ENCODE measurements around the gene PKD2.
"Not testable (repeated sequence)": the region's sequence is repeated elsewhere in the genome, so short reads cannot be mapped to it uniquely, and the experiment has no call there.

Gene PKD2

GRCh38 chr4:87989765-87990164, 17.7 kb upstream of the PKD2 start:
- no peak for DNase-seq

GRCh38 chr4:87995435-87995834, 12.0 kb upstream of the PKD2 start:
- DNase-seq = no peak

GRCh38 chr4:87999191-87999691, 8.2 kb upstream of the PKD2 start:
- DNase-seq = not testable (repeated sequence)

DNA sequence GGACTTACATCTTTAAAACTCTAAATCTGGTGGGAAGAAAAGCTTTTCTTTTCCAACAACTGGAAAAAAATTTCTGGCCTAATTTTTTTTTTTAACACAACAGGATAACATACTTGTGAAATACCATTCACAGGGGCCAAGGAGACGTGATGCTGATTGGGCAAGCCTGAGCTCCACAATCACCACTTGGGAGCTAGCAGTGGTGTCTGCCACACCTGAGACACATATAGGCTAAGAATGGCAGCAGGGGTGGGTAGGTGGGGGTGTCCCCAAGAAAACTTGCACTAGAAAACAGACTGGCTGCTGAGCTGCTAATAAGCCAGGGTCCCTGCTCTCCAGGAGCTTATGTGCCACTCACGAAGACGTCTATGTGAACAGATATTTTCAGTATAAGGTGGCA, 5.6 kb upstream of the PKD2 start:
- DNase-seq = no peak

DNA sequence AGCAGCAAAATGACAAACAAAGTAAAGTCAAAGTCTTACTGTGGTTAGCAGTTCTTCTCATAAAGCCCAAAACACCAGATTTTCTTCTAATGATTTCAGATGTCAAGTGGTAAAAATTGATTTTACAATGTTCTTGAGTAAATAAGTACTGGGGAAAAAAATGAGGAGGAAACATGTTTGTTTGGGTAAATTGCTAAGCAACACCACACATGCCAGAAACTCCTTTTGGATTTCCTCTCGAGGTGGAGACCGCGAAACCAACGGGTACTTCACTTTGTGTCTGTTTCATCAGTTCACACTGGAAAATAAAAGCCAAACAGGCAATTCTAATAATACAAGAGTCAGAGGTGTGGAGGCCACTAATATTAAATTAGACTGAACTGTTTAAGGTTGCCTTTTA, 4.6 kb upstream of the PKD2 start:
- DNase-seq = no peak

DNA sequence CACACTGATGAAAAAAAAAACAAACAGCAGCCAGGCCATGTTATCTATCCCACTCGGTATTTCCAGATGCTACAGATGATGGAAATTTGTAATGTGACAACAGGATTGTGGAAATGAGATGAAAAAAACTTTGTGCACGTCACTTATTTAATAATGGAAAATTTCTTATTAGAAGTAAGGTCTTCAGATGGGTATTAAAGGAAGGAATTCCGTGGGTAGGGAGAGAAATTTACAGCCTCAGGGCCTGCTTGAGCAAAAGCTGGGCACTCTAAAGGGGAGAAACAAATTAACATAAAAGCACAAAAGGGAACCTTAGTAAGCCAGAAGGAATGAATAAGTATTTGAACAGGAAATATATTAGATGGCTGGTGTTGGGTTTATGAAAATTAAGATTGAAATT, 4.2 kb upstream of the PKD2 start:
- DNase-seq = no peak

DNA sequence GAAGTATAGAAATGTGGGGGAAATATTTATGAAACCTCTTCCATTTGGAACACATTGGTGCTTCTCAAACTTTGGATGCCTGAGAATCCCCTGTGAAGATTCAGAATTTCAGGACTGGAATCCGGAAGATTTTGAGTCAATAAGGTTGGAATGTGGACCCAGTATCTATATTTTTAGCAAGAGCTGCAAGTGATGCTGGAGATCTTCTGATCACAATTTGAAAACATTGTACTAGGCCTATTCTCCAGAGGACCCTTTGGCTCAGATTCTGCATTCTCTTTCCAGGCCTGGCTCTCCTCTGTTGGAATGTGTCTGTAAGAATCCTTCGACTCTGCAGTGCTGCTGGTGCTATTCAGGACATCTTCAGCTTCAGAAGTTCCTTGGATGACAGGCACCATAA, 2.4 kb upstream of the PKD2 start:
- DNase-seq = no peak

- DNase-seq = no peak
These were observed 1.5 kb upstream of the PKD2 start for GRCh38 chr4:88005946-88006345.

DNA sequence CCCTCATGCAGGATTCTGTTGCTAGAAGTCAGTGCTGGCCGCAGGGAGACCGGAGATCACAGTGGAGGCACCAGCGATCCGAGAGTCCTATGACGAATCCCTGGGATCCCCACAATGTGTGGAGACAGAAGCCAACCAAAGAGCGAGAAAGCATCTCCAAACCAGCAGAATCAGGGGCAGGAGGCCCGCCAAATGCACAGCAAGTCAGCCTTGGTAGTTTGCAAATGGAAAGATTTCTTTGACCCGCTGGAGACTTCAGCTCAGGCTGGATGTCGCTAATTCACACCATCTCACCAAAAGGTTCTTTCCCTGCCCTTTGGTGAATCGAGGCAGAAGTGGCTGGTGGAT, 505 bp upstream of the PKD2 start:
- DNase-seq = no peak

DNA sequence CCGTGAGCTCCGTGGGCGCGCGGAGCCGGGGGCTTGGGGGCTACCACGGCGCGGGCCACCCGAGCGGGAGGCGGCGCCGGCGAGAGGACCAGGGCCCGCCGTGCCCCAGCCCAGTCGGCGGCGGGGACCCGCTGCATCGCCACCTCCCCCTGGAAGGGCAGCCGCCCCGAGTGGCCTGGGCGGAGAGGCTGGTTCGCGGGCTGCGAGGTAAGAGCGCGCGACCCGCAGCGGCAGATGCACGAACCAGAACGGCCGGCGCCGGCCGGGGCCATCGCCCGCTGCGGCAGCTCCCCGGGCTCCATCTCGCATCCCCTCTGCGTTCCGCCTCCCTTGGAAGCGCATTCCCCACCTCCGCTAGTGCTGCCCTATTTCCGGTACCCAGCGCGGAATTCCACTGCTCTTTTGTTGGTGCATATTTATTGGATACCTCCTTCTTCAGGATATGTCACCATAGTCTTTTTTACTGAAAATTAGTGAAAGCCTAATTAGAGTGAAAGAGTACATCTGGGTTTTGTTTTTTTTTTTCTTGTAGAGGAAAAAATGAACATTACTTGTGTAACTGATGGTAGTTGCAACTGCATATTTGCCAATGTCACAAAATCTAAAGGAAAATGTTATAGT, 797 bp downstream of the PKD2 start:
- DNase-seq = peak; percentile 12

- no peak for DNase-seq
These were observed 1.3 kb downstream of the PKD2 start for GRCh38 chr4:88008743-88009171.

DNA sequence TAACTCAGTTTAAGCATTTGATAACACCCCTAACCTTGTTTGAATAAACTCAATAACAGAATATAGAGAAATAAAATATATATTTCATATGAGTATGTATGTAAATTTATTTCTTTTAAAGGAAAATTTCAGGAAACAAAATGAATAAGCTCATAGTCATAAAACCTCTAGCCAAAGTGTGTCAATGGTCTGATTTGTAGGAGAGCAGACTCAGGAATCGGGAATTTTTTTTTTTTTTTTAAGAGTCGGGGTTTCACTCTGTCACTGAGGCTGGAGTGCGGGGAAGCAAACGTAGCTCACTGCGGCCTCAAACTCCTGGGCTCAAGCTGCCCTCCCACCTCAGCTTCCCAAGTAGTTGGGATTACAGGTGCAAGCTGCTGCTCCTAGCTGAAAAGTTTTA, 2.4 kb downstream of the PKD2 start:
- no peak for DNase-seq

DNA sequence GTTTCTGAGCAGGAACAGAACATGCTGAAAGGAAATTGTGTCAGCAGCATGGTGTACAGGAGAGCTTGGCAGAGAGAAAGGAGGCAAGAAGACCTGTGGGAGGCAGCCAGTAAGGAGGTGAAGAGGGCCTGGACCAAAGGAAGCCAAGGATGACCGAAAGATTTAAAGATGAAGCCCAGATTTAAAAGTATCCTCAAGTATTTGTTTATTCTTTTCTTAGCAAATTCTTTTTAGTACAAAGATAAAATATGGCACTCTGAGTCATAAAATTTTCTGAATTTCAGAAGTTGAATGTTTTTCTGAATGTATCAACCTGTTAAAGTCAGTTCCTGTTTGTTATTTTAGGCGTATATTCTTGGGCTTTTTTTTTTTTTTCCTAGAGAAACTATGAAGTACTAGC, 3.5 kb downstream of the PKD2 start:
- DNase-seq = no peak

DNA sequence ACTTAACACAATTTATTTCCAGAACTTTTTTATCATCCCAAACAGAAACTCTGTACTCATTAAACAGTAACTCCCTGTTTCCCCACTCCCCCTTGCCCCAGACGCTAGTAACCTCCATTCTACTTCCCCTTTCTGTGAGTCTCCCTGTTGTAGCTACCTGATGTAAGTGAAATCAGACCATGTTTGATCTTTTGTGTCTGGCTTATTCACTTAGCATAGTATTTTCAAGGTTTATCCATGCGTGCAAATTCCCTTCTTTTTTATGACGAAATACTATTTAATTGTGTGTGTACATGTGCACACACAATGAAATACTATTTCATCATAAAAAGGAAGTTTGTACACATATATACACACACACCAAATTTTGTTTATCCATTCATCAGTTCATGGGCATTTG, 5.2 kb downstream of the PKD2 start:
- DNase-seq = no peak

DNA sequence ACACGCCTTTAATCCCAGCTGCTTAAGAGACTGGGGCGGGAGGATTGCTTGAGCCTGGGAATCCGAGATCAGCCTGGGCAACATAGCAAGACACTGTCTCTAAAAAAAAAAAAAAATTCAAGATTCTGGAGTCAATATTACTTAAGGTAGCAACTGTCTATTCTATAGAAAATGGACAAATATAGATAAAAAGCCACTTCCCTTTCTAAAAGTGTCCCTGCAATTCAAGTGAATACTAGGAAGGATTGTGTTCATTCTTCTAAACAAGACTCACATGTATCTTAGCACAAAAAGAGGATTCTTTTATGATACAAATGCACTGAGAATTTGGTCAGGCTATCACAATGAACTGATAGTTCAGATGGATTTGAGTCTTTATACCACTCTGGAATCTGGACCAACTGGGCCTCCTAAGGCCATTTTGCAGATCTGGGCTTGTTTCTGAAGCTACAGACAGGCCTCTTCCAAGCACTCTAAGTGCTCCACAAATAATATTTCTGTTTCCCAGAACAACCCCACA, 7.0 kb downstream of the PKD2 start:
- no peak for DNase-seq

- no peak for DNase-seq
These were observed 8.3 kb downstream of the PKD2 start for GRCh38 chr4:88015659-88016295.

DNA sequence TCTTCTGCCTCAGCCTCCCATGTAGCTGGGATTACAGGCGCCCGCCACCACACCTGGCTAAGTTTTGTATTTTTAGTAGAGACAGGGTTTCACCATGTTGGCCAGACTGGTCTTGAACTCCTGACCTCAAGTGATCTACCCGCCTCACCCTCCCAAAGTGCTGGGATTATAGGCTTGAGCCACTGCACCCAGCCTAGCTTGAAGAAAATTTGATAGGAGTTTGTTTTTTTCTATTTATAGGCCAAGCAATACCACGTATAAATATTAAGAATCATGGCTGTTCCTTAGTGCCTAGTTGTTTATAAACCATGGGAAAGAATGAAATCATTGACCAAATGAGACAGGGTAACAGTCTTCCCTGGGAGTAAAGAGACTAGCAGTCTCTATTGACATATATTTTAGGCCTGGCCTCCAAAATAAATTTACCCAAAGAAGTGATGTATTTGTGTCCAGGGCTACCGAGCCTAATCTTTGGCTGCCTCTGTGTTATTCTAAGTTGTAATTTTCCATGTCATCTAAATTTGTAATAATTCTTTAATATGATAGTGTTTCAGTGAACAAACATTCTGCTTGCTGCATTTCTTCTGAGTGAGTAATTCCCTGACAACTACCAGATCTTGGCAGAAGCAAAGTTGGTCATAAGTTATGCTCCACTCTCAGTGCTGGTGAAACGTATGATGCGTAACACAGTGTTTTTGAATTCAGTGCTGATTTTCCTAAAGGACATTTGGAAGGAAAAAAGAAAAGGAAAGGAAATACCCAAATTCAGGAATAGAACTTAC, 10.3 kb downstream of the PKD2 start:
- no peak for DNase-seq

DNA sequence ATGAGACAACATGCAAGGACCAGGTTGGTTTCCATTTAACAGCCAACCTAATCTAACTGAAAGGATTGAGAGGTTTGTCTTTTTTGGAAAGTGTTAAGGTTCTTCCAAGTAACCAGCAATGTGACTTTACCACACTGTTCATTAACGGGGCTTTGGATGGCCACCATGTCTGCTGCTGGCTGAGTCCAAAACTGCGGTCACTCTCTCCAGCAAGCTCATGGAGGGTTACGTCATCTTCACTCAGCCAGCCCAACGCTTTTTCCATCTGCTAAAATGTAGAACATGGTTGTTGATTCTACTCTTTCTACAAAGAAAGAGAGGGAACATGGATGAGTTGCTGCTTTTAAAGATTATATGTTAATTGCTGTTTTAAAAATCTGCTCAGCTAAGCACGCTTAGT, 11.0 kb downstream of the PKD2 start:
- DNase-seq = no peak

GRCh38 chr4:88021824-88022223, 14.4 kb downstream of the PKD2 start:
- DNase-seq = no peak

DNA sequence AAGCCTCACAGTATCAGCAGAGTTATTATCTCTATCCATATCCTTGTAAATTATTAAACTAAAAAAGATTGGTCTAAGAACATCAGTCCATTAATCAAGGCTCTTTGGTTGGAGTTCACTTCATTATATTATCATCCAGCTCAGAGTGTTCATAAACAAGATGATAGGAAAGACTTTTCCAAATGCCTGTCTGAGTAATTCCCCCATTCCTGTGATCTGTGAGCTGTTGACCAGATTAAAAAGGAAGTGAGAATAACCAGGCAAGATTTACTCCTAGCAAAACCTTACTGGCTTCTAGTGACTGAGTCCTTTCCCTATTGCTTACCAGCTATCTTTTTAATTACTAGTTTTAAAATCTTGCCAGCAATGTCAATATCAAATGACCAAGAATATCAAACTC, 14.9 kb downstream of the PKD2 start:
- no peak for DNase-seq

DNA sequence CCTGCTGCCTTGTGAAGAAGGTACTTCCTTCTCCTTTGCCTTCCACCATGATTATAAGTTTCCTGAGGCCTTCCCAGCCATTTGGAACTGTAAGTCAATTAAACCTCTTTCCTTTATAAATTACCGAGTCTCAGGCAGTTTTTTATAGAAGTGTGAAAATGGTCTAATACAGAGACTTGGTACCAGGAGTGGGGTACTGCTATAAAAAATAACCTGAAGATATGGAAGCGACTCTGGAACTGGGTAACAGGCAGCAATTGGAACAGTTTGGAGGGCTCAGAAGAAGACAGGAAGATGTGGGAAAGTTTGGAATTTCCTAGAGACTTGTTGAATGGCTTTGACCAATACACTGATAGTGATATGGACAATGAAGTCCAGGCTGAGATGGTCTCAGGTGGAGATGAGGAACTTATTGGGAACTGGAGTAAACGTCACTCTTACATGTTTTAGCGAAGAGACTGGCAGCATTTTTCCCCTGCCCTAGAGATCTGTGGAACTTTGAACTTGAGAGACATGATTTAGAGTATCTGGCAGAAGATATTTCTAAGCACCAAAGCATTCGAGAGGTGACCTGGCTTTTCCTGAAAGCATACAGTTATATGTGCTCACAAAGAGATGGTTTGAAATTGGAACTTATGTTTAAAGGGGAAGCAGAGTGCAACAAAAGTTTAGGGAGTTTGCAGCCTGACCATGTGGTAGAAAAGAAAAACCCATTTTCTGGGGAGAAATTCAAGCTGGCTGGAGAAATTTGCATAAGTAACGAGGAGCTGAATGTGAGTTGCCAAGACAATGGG, 18.6 kb downstream of the PKD2 start:
- DNase-seq = not testable (repeated sequence)

GRCh38 chr4:88027611-88028608, 20.5 kb downstream of the PKD2 start:
- no peak for DNase-seq

All from stimulated activated CD4-positive, alpha-beta T cell treated with anti-CD3 and anti-CD28 coated beads, Interleukin-12 subunit alpha, Interleukin-12 subunit beta, amount 100 ng/mL, for 4 hours (primary cell).